KOPT-K1 (cell line): ENCODE measurements around the gene LMNA.

Experiments used
- H3K27ac ChIP-seq: fragments of 200-600 bp; sonication (generic); 2 replicates; pipeline ENCODE4 v1.5.1; 2016; ENCODE audit warnings: antibody characterized with exemption, mild to moderate bottlenecking, low read depth, low read length; ENCODE audit not compliant: poor library complexity, severe bottlenecking
- H3K36me3 ChIP-seq: fragments of 200-600 bp; sonication (generic); 2 replicates; pipeline ENCODE4 v1.5.1; 2017; ENCODE audit warnings: antibody characterized with exemption, mild to moderate bottlenecking, low read length, moderate library complexity; ENCODE audit not compliant: insufficient read depth
- H3K9me3 ChIP-seq: fragments of 200-600 bp; sonication (generic); 2 replicates; pipeline ENCODE4 v1.5.1; 2017; ENCODE audit warnings: antibody characterized with exemption, low read length, mild to moderate bottlenecking; ENCODE audit not compliant: insufficient read depth, poor library complexity, severe bottlenecking

LMNA gene

GRCh38 chr1:156130578-156130942 is 16.0 kb downstream of the LMNA start:
- Histone ChIP-seq H3K9me3 (no peaks in the 10 kb centered on the region), H3K27ac (no peak overlapping the region), H3K36me3 (no peaks in the 10 kb centered on the region)

- H3K9me3 ChIP-seq, result no peaks in the 10 kb centered on the region
- no peak overlapping the region for H3K27ac ChIP-seq
- no peaks in the 10 kb centered on the region for H3K36me3 ChIP-seq
Observed at GRCh38 chr1:156134716-156135435, 20.4 kb downstream of the LMNA start.

GRCh38 chr1:156135930-156136871 is 21.7 kb downstream of the LMNA start:
- H3K27ac ChIP-seq, result no peak overlapping the region
- no peaks in the 10 kb centered on the region for H3K36me3 ChIP-seq
- no peaks in the 10 kb centered on the region for H3K9me3 ChIP-seq

- Histone ChIP-seq H3K27ac (no peak overlapping the region), H3K36me3 (no peaks in the 10 kb centered on the region), H3K9me3 (no peaks in the 10 kb centered on the region)
Observed at GRCh38 chr1:156136970-156137483, 22.5 kb downstream of the LMNA start.

- H3K36me3 ChIP-seq, result no peaks in the 10 kb centered on the region
- H3K9me3 ChIP-seq, result no peaks in the 10 kb centered on the region
- no peak overlapping the region for H3K27ac ChIP-seq
Observed at GRCh38 chr1:156138458-156138867, 24.0 kb downstream of the LMNA start.

GRCh38 chr1:156140879-156141707 is 26.6 kb downstream of the LMNA start:
- Histone ChIP-seq H3K36me3 (no peaks in the 10 kb centered on the region), H3K9me3 (no peaks in the 10 kb centered on the region), H3K27ac (no peak overlapping the region)

- Histone ChIP-seq H3K9me3 (no peaks in the 10 kb centered on the region), H3K27ac (no peak overlapping the region), H3K36me3 (no peaks in the 10 kb centered on the region)
Observed at GRCh38 chr1:156143765-156144489, 29.4 kb downstream of the LMNA start.

- H3K9me3 ChIP-seq, result no peaks in the 10 kb centered on the region
- no peak overlapping the region for H3K27ac ChIP-seq
- H3K36me3 ChIP-seq, result no peaks in the 10 kb centered on the region
Observed at GRCh38 chr1:156144742-156145141, 30.2 kb downstream of the LMNA start.

- Histone ChIP-seq H3K9me3 (no peaks in the 10 kb centered on the region), H3K36me3 (no peaks in the 10 kb centered on the region), H3K27ac (no peak overlapping the region)
Observed at GRCh38 chr1:156145650-156146019, 31.1 kb downstream of the LMNA start.

- Histone ChIP-seq H3K9me3 (no peaks in the 10 kb centered on the region), H3K36me3 (no peaks in the 10 kb centered on the region), H3K27ac (peak overlapping the region; percentile 68)
Observed at GRCh38 chr1:156146020-156146768, 31.7 kb downstream of the LMNA start.

GRCh38 chr1:156146769-156147405 is 32.4 kb downstream of the LMNA start:
- H3K9me3 ChIP-seq, result no peaks in the 10 kb centered on the region
- H3K27ac ChIP-seq, result peak overlapping the region; percentile 68
- no peaks in the 10 kb centered on the region for H3K36me3 ChIP-seq

GRCh38 chr1:156148216-156148615 is 33.7 kb downstream of the LMNA start:
- Histone ChIP-seq H3K36me3 (no peaks in the 10 kb centered on the region), H3K27ac (peak overlapping the region; percentile 43), H3K9me3 (no peaks in the 10 kb centered on the region)
